SU-DHL-6 (cell line): ENCODE results near the gene OGDHL.

Experiments
- EZH2phosphoT487 ChIP-seq: fragments of 200-600 bp; sonication (generic), shearing (Covaris generic); conservative IDR thresholded peaks from 2 replicates; pipeline ENCODE4 v1.6.1; 2018; ENCODE audit warnings: mild to moderate bottlenecking, antibody characterized with exemption, low read length, moderate library complexity, mixed read lengths
- TF ChIP-seq, protein P1 (sequence below): fragments of 200-600 bp; sonication (generic); IDR thresholded peaks from one replicate; pipeline ENCODE4 v1.5.1; 2017; ENCODE audit warnings: antibody characterized with exemption, mild to moderate bottlenecking, low read length, moderate library complexity; ENCODE audit not compliant: insufficient read depth, poor library complexity, severe bottlenecking

- TF ChIP-seq EZH2phosphoT487 = no peak
- TF ChIP-seq, protein P1, sequence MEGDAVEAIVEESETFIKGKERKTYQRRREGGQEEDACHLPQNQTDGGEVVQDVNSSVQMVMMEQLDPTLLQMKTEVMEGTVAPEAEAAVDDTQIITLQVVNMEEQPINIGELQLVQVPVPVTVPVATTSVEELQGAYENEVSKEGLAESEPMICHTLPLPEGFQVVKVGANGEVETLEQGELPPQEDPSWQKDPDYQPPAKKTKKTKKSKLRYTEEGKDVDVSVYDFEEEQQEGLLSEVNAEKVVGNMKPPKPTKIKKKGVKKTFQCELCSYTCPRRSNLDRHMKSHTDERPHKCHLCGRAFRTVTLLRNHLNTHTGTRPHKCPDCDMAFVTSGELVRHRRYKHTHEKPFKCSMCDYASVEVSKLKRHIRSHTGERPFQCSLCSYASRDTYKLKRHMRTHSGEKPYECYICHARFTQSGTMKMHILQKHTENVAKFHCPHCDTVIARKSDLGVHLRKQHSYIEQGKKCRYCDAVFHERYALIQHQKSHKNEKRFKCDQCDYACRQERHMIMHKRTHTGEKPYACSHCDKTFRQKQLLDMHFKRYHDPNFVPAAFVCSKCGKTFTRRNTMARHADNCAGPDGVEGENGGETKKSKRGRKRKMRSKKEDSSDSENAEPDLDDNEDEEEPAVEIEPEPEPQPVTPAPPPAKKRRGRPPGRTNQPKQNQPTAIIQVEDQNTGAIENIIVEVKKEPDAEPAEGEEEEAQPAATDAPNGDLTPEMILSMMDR = no peak
Observed at GRCh38 chr10:49756031-49756430, 6.1 kb downstream of the OGDHL start.
